Smooth muscle cell (in vitro differentiated cells): ENCODE measurements around the gene TAB2. TPM values are rescaled to one million over a fixed set of nuclear protein-coding genes. Genes with fewer than 3 reads are reported as not detected.
A peak's percentile ranks its signal among the peaks of the same experiment; 100 is the strongest.

ENCODE experiments used
- DNase-seq: peaks from one replicate; lab custom pipeline; 2025; ENCODE audit not compliant: unreplicated experiment; lab: John Stamatoyannopoulos, UW
- H2AFZ ChIP-seq: fragments of 200-600 bp; sonication (generic); 2 replicates; pipeline ENCODE4 v1.6.0; 2016; ENCODE audit warnings: antibody characterized with exemption, low read depth, mild to moderate bottlenecking
- H3F3A ChIP-seq: fragments of 200-600 bp; sonication (generic); 2 replicates; pipeline ENCODE4 v1.6.0; 2017; ENCODE audit warnings: antibody characterized with exemption, low read depth
- H3K27ac ChIP-seq: fragments of 200-600 bp; sonication (generic); 2 replicates; pipeline ENCODE4 v1.5.1; 2016; ENCODE audit warnings: low read depth, mild to moderate bottlenecking
- H3K27me3 ChIP-seq: fragments of 200-600 bp; sonication (generic); 2 replicates; pipeline ENCODE4 v1.6.1; 2016; ENCODE audit warnings: low read depth, mild to moderate bottlenecking
- H3K36me3 ChIP-seq: fragments of 200-600 bp; sonication (generic); 2 replicates; pipeline ENCODE4 v1.5.1; 2016; ENCODE audit warnings: low read depth
- H3K4me1 ChIP-seq: fragments of 200-600 bp; sonication (generic); 2 replicates; pipeline ENCODE4 v1.5.1; 2016; ENCODE audit warnings: low read depth
- H3K4me2 ChIP-seq: fragments of 200-600 bp; sonication (generic); 2 replicates; pipeline ENCODE4 v1.6.0; 2016; ENCODE audit warnings: mild to moderate bottlenecking
- H3K4me3 ChIP-seq: fragments of 200-600 bp; sonication (generic); 2 replicates; pipeline ENCODE4 v1.5.1; 2016; ENCODE audit warnings: mild to moderate bottlenecking
- H3K79me2 ChIP-seq: fragments of 200-600 bp; sonication (generic); 2 replicates; pipeline ENCODE4 v1.6.0; 2016; ENCODE audit warnings: low read depth, mild to moderate bottlenecking
- H3K9ac ChIP-seq: fragments of 200-600 bp; sonication (generic); 2 replicates; pipeline ENCODE4 v1.6.0; 2016; ENCODE audit warnings: low read depth
- H3K9me3 ChIP-seq: fragments of 200-600 bp; sonication (generic); replicated peaks from 2 replicates; pipeline ENCODE4 v1.5.1; 2016; ENCODE audit warnings: low read depth
- H4K20me1 ChIP-seq: fragments of 200-600 bp; sonication (generic); 2 replicates; pipeline ENCODE4 v1.6.0; 2016; ENCODE audit warnings: low read depth
- CTCF ChIP-seq: fragments of 200-600 bp; sonication (generic); IDR thresholded peaks from 2 replicates; pipeline ENCODE4 v1.5.1; 2017; ENCODE audit warnings: borderline replicate concordance, mild to moderate bottlenecking, antibody characterized with exemption; ENCODE audit not compliant: insufficient read depth, poor library complexity, severe bottlenecking
- WGBS: methylation state at CpG from one replicate; pipeline ENCODE4 v1.1.7; 2016; ENCODE audit warnings: low lambda C conversion rate; 5-methylcytosine and 5-hydroxymethylcytosine counted together
- polyA plus RNA-seq: library from polyadenylated mRNA; unstranded; fragments of >200 nt; fragmentation: Nextera tagmentation; extraction: Ambion mirVana; gene quantifications from 2 replicates; pipeline ENCODE4 v1.2.1, GENCODE V29; 2016
- total RNA-seq: library from RNA; depleted of rRNA; stranded (reverse); fragments of >200 nt; gene quantifications from 2 replicates; pipeline ENCODE4 v1.2.3, GENCODE V29; 2014

TAB2 gene
- total and polyA plus RNA-seq, 2 experiments from 2014 or later = 12.6 to 78.5 TPM

- peak overlapping the region; percentile 41 for H3K27ac ChIP-seq
- H3K4me2 ChIP-seq = no peak overlapping the region
- H3K4me1 ChIP-seq = peaks cover 40% of the 10 kb centered on the region
- H3K9me3 ChIP-seq = no peaks in the 10 kb centered on the region
- no peak overlapping the region for H2AFZ ChIP-seq
- no peaks in the 10 kb centered on the region for H3K27me3 ChIP-seq
- H4K20me1 ChIP-seq = peaks cover 100% of the 10 kb centered on the region
- H3K36me3 ChIP-seq = no peaks in the 10 kb centered on the region
- H3K4me3 ChIP-seq = no peak overlapping the region
- peaks cover 100% of the 10 kb centered on the region for H3K79me2 ChIP-seq
- no peaks in the 10 kb centered on the region for H3F3A ChIP-seq
- TF ChIP-seq CTCF = no peak
- no peak overlapping the region for H3K9ac ChIP-seq
- no peak for DNase-seq
Measured at GRCh38 chr6:149324428-149324827, 6.9 kb downstream of the TAB2 start.

- no peak overlapping the region for H2AFZ ChIP-seq
- H3K4me3 ChIP-seq = no peak overlapping the region
- no peaks in the 10 kb centered on the region for H3K27me3 ChIP-seq
- H3F3A ChIP-seq = peaks cover 1% of the 10 kb centered on the region
- no peak overlapping the region for H3K9ac ChIP-seq
- no peak for TF ChIP-seq CTCF
- H3K4me1 ChIP-seq = peaks cover 37% of the 10 kb centered on the region
- peaks cover 100% of the 10 kb centered on the region for H4K20me1 ChIP-seq
- DNase-seq = no peak
- H3K36me3 ChIP-seq = no peaks in the 10 kb centered on the region
- no peaks in the 10 kb centered on the region for H3K9me3 ChIP-seq
- H3K79me2 ChIP-seq = peaks cover 100% of the 10 kb centered on the region
- WGBS = 59% methylated on average over 3 of the region's 3 CpGs
- H3K4me2 ChIP-seq = no peak overlapping the region
- no peak overlapping the region for H3K27ac ChIP-seq
Measured at GRCh38 chr6:149325648-149326236, 8.2 kb downstream of the TAB2 start.

GRCh38 chr6:149327638-149328037, 10.1 kb downstream of the TAB2 start:
- H3K4me2 ChIP-seq = no peak overlapping the region
- no peaks in the 10 kb centered on the region for H3K9me3 ChIP-seq
- no peak overlapping the region for H3K27ac ChIP-seq
- TF ChIP-seq CTCF = no peak
- H3K79me2 ChIP-seq = peaks cover 100% of the 10 kb centered on the region
- no peak overlapping the region for H3K4me3 ChIP-seq
- DNase-seq = no peak
- 73% methylated on average over 2 of the region's 2 CpGs for WGBS
- no peaks in the 10 kb centered on the region for H3K36me3 ChIP-seq
- no peak overlapping the region for H2AFZ ChIP-seq
- peaks cover 4% of the 10 kb centered on the region for H3F3A ChIP-seq
- H4K20me1 ChIP-seq = peaks cover 100% of the 10 kb centered on the region
- no peak overlapping the region for H3K9ac ChIP-seq
- H3K4me1 ChIP-seq = peaks cover 46% of the 10 kb centered on the region
- H3K27me3 ChIP-seq = no peaks in the 10 kb centered on the region

DNA sequence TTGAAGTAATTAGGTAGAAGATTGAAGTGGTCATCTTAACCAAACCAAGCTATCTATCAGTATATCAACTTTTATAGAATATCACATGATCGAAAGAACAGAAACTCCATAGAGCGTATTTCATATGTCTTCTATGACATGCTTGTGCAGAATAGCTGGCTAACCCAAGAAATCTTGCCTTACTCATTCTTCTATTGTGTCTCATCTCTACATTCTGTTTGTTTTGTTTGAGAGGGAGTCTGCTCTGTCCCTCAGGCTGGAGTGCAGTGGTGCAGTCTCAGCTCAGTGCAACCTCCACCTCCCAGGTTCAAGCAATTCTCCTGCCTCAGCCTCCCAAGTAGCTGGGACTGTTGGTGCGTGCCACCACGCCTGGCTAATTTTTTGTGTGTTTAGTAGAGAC, 10.6 kb downstream of the TAB2 start:
- no peak overlapping the region for H3K27ac ChIP-seq
- no peak overlapping the region for H3K4me3 ChIP-seq
- no peaks in the 10 kb centered on the region for H3K36me3 ChIP-seq
- no peak for DNase-seq
- peaks cover 100% of the 10 kb centered on the region for H4K20me1 ChIP-seq
- peaks cover 4% of the 10 kb centered on the region for H3F3A ChIP-seq
- H3K4me1 ChIP-seq = peaks cover 46% of the 10 kb centered on the region
- H3K27me3 ChIP-seq = no peaks in the 10 kb centered on the region
- peaks cover 100% of the 10 kb centered on the region for H3K79me2 ChIP-seq
- H3K9ac ChIP-seq = no peak overlapping the region
- H3K9me3 ChIP-seq = no peaks in the 10 kb centered on the region
- 96% methylated on average over 4 of the region's 4 CpGs for WGBS
- H2AFZ ChIP-seq = no peak overlapping the region
- H3K4me2 ChIP-seq = no peak overlapping the region
- TF ChIP-seq CTCF = no peak
